Keratinocyte (primary cell): ENCODE results near the gene DLX1. TPM values are rescaled to one million over a fixed set of nuclear protein-coding genes. Genes with fewer than 3 reads are reported as not detected.

Experiments used
- DNase-seq: peaks from one replicate; pipeline ENCODE4 v3.0.0-alpha.2; 2011; ENCODE audit warnings: low read depth, missing footprints, low spot score
- FAIRE-seq: peaks from 2 replicates; lab custom pipeline; 2011; peaks lifted over from hg19 to GRCh38; lab: Jason Lieb, UNC
- H2AFZ ChIP-seq: 2 replicates; pipeline ENCODE4 v1.6.0; 2012; ENCODE audit warnings: low read length, control low read depth, inconsistent platforms; ENCODE audit not compliant: control insufficient read depth
- H3K27ac ChIP-seq: 2 replicates; pipeline ENCODE4 v1.5.1; 2011; ENCODE audit warnings: low read length; ENCODE audit not compliant: control insufficient read depth, insufficient read depth
- H3K27me3 ChIP-seq: 3 replicates; pipeline ENCODE4 v1.6.0; 2011; ENCODE audit warnings: low read length; ENCODE audit not compliant: control insufficient read depth, insufficient read depth; ENCODE audit errors: extremely low read depth
- H3K36me3 ChIP-seq, 2 experiments: 2 replicates in 1 of 2; 3 replicates in 1 of 2; pipeline ENCODE4 v1.5.1; 2011; ENCODE audit warnings: low read length in 2 of 2, mild to moderate bottlenecking in 1 of 2; ENCODE audit not compliant: control insufficient read depth in 2 of 2, insufficient read depth in 2 of 2; ENCODE audit errors: extremely low read depth in 1 of 2
- H3K4me1 ChIP-seq: 3 replicates; pipeline ENCODE4 v1.5.1; 2011; ENCODE audit warnings: low read length; ENCODE audit not compliant: control insufficient read depth, insufficient read depth; ENCODE audit errors: extremely low read depth
- H3K4me2 ChIP-seq: 3 replicates; pipeline ENCODE4 v1.6.0; 2011; ENCODE audit warnings: low read depth, low read length; ENCODE audit not compliant: control insufficient read depth, insufficient read depth; ENCODE audit errors: extremely low read depth
- H3K4me3 ChIP-seq, 3 experiments: fragments of 200-600 bp in 1 of 3; sonication (generic) in 1 of 3; 2 replicates in 2 of 3; 3 replicates in 1 of 3; pipeline ENCODE4 v1.5.1; 2011 to 2016; ENCODE audit warnings: low read length in 3 of 3, mild to moderate bottlenecking in 3 of 3, control low read depth in 2 of 3, inconsistent platforms in 1 of 3, low read depth in 1 of 3, mixed read lengths in 1 of 3, mixed run types in 1 of 3, moderate library complexity in 1 of 3; ENCODE audit not compliant: control insufficient read depth in 2 of 3, insufficient read depth in 2 of 3; ENCODE audit errors: extremely low read depth in 1 of 3
- H3K79me2 ChIP-seq: 2 replicates; pipeline ENCODE4 v1.6.0; 2012; ENCODE audit warnings: low read length; ENCODE audit not compliant: control insufficient read depth, insufficient read depth
- H3K9ac ChIP-seq: 3 replicates; pipeline ENCODE4 v1.6.0; 2011; ENCODE audit warnings: low read length; ENCODE audit not compliant: control insufficient read depth, insufficient read depth; ENCODE audit errors: extremely low read depth
- H3K9me1 ChIP-seq: 3 replicates; pipeline ENCODE4 v1.6.0; 2011; ENCODE audit warnings: low read length; ENCODE audit not compliant: control insufficient read depth, insufficient read depth; ENCODE audit errors: extremely low read depth
- H3K9me3 ChIP-seq: 2 replicates; pipeline ENCODE4 v1.5.1; 2012; ENCODE audit warnings: low read depth, low read length; ENCODE audit not compliant: control insufficient read depth
- H4K20me1 ChIP-seq: 3 replicates; pipeline ENCODE4 v1.6.0; 2011; ENCODE audit warnings: low read length; ENCODE audit not compliant: control insufficient read depth, insufficient read depth; ENCODE audit errors: extremely low read depth
- CTCF ChIP-seq, 3 experiments: IDR thresholded peaks in 1 of 3; conservative IDR thresholded peaks in 1 of 3; optimal IDR thresholded peaks in 1 of 3; 2 replicates in 2 of 3; 3 replicates in 1 of 3; pipeline versions ENCODE3 to v1.5.1; 2011; ENCODE audit warnings: low read length in 3 of 3, mild to moderate bottlenecking in 3 of 3, moderate library complexity in 2 of 3, control low read depth in 1 of 3, inconsistent platforms in 1 of 3; ENCODE audit not compliant: insufficient read depth in 2 of 3; ENCODE audit errors: extremely low read depth in 1 of 3
- EZH2 ChIP-seq: IDR thresholded peaks from one replicate; pipeline ENCODE4 v1.6.1; 2012; ENCODE audit warnings: inconsistent platforms, mild to moderate bottlenecking, low read length, moderate library complexity
- dilution Hi-C: fragments of 300-500 bp; cut with MboI; formaldehyde crosslinking; loops from one replicate; pipeline ENCODE4 v1.7.0; 2020; ENCODE audit warnings: low sequenced_read_pairs; ENCODE audit not compliant: extremely low pct_ligation_motif_present
- polyA plus RNA-seq, 5 experiments: library from polyadenylated mRNA; depleted of rRNA in 3 of 5; stranded (reverse) in 3 of 5; stranded (forward) in 1 of 5; unstranded in 1 of 5; fragments of >200 nt; gene quantifications; 1 replicate in 1 of 5; 2 replicates in 3 of 5; 3 replicates in 1 of 5; pipeline versions ENCODE4 v1.2.1 to v1.2.3, GENCODE V29; 2011 to 2012; ENCODE audit warnings: missing spikeins in 2 of 5, low read depth in 1 of 5, low replicate concordance in 1 of 5

Gene DLX1
- polyA plus RNA-seq, 1 donor (not counting 4 experiments of a cell fraction or from before 2014, with no cell fraction given), result 0.88 TPM

GRCh38 chr2:172100935-172101820, 15.9 kb downstream of the DLX1 start:
- DNase-seq, result no peak
- H3K4me1 ChIP-seq, result peaks cover 55% of the 10 kb centered on the region
- dilution Hi-C loops, result no loop called here
- TF ChIP-seq CTCF (optimal IDR thresholded peaks at IDR 0.05 in 1 of 3, IDR thresholded peaks at IDR 0.05 in 1 of 3, conservative IDR thresholded peaks at IDR 0.05 in 1 of 3; ENCODE audit: extremely low read depth in 1 of 3, insufficient read depth in 2 of 3, low read length in 3 of 3), result no peak
- no peak for TF ChIP-seq EZH2
- no peak for FAIRE-seq
- peak overlapping the region; percentile 80 for H3K9ac ChIP-seq
- no peaks in the 10 kb centered on the region for H3K36me3 ChIP-seq
- H3K4me2 ChIP-seq, result peak overlapping the region; percentile 93
- no peaks in the 10 kb centered on the region for H4K20me1 ChIP-seq
- no peaks in the 10 kb centered on the region for H3K27me3 ChIP-seq
- H3K9me3 ChIP-seq, result no peaks in the 10 kb centered on the region
- peak overlapping the region; percentile 54 for H3K27ac ChIP-seq
- no peaks in the 10 kb centered on the region for H3K9me1 ChIP-seq
- peak overlapping the region; percentile 55 to 90 (median 81) for H3K4me3 ChIP-seq
- H3K79me2 ChIP-seq, result no peaks in the 10 kb centered on the region
- peak overlapping the region; percentile 98 for H2AFZ ChIP-seq

GRCh38 chr2:172101821-172102390, 16.6 kb downstream of the DLX1 start:
- TF ChIP-seq CTCF (optimal IDR thresholded peaks at IDR 0.05 in 1 of 3, IDR thresholded peaks at IDR 0.05 in 1 of 3, conservative IDR thresholded peaks at IDR 0.05 in 1 of 3; ENCODE audit: extremely low read depth in 1 of 3, insufficient read depth in 2 of 3, low read length in 3 of 3), result peak in 1 of 3 experiments; percentile 7
- no peak for TF ChIP-seq EZH2
- peak overlapping the region; percentile 54 for H3K27ac ChIP-seq
- H3K79me2 ChIP-seq, result no peaks in the 10 kb centered on the region
- H3K4me3 ChIP-seq, result peak overlapping the region; percentile 55 to 90 (median 81)
- H3K4me1 ChIP-seq, result peaks cover 55% of the 10 kb centered on the region
- no peak for FAIRE-seq
- H3K36me3 ChIP-seq, result no peaks in the 10 kb centered on the region
- peak overlapping the region; percentile 98 for H2AFZ ChIP-seq
- no peaks in the 10 kb centered on the region for H3K27me3 ChIP-seq
- no peaks in the 10 kb centered on the region for H4K20me1 ChIP-seq
- no peaks in the 10 kb centered on the region for H3K9me1 ChIP-seq
- no peaks in the 10 kb centered on the region for H3K9me3 ChIP-seq
- dilution Hi-C loops, result no loop called here
- no peak for DNase-seq
- H3K9ac ChIP-seq, result peak overlapping the region; percentile 80
- H3K4me2 ChIP-seq, result peak overlapping the region; percentile 93
